ENCODE data around the gene APBA1. TPM values are rescaled to one million over a fixed set of nuclear protein-coding genes. Genes with fewer than 3 reads are reported as not detected.

APBA1 gene
- total and polyA plus RNA-seq, 2 of the 8 experiments (the other 6 are each of a cell fraction or from before 2014, with no cell fraction given): 0.36 to 0.60 TPM

DNA sequence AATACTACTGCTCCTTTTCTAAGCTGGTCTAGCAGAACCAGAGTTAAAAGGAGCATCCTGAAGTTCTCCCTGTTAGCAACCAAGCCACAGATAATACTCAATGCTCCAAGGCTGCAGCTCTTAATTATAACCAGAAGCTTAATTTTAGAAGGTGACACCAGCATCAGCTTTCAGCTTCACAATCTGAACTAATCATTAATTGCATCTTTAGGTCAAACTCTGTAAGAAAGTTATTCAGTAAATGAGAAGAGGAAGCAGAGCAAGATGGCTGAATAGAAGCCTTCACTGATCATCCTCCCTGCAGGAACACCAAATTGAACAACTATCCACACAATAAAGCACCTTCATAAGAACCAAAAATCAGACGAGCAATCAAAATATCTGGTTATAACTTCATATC, 38.5 kb downstream of the APBA1 start (continued):
- TF ChIP-seq, protein P1, sequence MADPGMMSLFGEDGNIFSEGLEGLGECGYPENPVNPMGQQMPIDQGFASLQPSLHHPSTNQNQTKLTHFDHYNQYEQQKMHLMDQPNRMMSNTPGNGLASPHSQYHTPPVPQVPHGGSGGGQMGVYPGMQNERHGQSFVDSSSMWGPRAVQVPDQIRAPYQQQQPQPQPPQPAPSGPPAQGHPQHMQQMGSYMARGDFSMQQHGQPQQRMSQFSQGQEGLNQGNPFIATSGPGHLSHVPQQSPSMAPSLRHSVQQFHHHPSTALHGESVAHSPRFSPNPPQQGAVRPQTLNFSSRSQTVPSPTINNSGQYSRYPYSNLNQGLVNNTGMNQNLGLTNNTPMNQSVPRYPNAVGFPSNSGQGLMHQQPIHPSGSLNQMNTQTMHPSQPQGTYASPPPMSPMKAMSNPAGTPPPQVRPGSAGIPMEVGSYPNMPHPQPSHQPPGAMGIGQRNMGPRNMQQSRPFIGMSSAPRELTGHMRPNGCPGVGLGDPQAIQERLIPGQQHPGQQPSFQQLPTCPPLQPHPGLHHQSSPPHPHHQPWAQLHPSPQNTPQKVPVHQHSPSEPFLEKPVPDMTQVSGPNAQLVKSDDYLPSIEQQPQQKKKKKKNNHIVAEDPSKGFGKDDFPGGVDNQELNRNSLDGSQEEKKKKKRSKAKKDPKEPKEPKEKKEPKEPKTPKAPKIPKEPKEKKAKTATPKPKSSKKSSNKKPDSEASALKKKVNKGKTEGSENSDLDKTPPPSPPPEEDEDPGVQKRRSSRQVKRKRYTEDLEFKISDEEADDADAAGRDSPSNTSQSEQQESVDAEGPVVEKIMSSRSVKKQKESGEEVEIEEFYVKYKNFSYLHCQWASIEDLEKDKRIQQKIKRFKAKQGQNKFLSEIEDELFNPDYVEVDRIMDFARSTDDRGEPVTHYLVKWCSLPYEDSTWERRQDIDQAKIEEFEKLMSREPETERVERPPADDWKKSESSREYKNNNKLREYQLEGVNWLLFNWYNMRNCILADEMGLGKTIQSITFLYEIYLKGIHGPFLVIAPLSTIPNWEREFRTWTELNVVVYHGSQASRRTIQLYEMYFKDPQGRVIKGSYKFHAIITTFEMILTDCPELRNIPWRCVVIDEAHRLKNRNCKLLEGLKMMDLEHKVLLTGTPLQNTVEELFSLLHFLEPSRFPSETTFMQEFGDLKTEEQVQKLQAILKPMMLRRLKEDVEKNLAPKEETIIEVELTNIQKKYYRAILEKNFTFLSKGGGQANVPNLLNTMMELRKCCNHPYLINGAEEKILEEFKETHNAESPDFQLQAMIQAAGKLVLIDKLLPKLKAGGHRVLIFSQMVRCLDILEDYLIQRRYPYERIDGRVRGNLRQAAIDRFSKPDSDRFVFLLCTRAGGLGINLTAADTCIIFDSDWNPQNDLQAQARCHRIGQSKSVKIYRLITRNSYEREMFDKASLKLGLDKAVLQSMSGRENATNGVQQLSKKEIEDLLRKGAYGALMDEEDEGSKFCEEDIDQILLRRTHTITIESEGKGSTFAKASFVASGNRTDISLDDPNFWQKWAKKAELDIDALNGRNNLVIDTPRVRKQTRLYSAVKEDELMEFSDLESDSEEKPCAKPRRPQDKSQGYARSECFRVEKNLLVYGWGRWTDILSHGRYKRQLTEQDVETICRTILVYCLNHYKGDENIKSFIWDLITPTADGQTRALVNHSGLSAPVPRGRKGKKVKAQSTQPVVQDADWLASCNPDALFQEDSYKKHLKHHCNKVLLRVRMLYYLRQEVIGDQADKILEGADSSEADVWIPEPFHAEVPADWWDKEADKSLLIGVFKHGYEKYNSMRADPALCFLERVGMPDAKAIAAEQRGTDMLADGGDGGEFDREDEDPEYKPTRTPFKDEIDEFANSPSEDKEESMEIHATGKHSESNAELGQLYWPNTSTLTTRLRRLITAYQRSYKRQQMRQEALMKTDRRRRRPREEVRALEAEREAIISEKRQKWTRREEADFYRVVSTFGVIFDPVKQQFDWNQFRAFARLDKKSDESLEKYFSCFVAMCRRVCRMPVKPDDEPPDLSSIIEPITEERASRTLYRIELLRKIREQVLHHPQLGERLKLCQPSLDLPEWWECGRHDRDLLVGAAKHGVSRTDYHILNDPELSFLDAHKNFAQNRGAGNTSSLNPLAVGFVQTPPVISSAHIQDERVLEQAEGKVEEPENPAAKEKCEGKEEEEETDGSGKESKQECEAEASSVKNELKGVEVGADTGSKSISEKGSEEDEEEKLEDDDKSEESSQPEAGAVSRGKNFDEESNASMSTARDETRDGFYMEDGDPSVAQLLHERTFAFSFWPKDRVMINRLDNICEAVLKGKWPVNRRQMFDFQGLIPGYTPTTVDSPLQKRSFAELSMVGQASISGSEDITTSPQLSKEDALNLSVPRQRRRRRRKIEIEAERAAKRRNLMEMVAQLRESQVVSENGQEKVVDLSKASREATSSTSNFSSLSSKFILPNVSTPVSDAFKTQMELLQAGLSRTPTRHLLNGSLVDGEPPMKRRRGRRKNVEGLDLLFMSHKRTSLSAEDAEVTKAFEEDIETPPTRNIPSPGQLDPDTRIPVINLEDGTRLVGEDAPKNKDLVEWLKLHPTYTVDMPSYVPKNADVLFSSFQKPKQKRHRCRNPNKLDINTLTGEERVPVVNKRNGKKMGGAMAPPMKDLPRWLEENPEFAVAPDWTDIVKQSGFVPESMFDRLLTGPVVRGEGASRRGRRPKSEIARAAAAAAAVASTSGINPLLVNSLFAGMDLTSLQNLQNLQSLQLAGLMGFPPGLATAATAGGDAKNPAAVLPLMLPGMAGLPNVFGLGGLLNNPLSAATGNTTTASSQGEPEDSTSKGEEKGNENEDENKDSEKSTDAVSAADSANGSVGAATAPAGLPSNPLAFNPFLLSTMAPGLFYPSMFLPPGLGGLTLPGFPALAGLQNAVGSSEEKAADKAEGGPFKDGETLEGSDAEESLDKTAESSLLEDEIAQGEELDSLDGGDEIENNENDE (IDR thresholded peaks at IDR 0.05; ENCODE audit: insufficient replicate concordance, low read length): no peak
- TF ChIP-seq GTF2F1 (IDR thresholded peaks at IDR 0.05; ENCODE audit: borderline replicate concordance, low read depth, low read length): no peak

Measured in H1 (cell line).